HepG2 (cell line): ENCODE results near the gene ASXL1.

ENCODE experiments used
- CBFB ChIP-seq: sonication (generic); formaldehyde crosslinking; IDR thresholded peaks from 2 replicates; pipeline ENCODE4 v1.4.0; 2020; ENCODE audit warnings: missing genetic modification reagents
- CREB1 ChIP-seq, 2 experiments: fragments of 450-650 bp in 1 of 2; IDR thresholded peaks; 2 replicates each; pipeline ENCODE4 v1.6.1; 2016 to 2017; ENCODE audit warnings: control low read depth in 1 of 2, mild to moderate bottlenecking in 1 of 2, missing compliant biosample characterization in 1 of 2, missing genetic modification characterization in 1 of 2
- EZH2 ChIP-seq: conservative IDR thresholded peaks from 2 replicates; pipeline ENCODE4 v1.6.1; 2012; ENCODE audit warnings: mild to moderate bottlenecking, low read depth, low read length, moderate library complexity
- IRF2 ChIP-seq: IDR thresholded peaks from 2 replicates; pipeline ENCODE4 v1.6.1; 2018; ENCODE audit warnings: missing genetic modification reagents, missing compliant biosample characterization
- KLF6 ChIP-seq: IDR thresholded peaks from 2 replicates; pipeline ENCODE4 v1.8.0; 2016; ENCODE audit warnings: missing biosample characterization, missing genetic modification reagents
- MZF1 ChIP-seq: sonication (generic); formaldehyde crosslinking; IDR thresholded peaks from 2 replicates; pipeline ENCODE4 v1.8.1; 2023; ENCODE audit warnings: mild to moderate bottlenecking, missing genetic modification reagents, borderline replicate concordance
- POLR2A ChIP-seq, 2 experiments: IDR thresholded peaks; 2 replicates each; pipeline ENCODE4 v1.6.1; 2011; ENCODE audit warnings: low read depth in 2 of 2, low read length in 2 of 2, mild to moderate bottlenecking in 1 of 2, moderate library complexity in 1 of 2; ENCODE audit not compliant: insufficient read depth in 1 of 2
- SNRNP70 ChIP-seq: fragments of 200-400 bp; formaldehyde crosslinking; IDR thresholded peaks from 2 replicates; pipeline ENCODE4 v1.6.1; 2017; ENCODE audit warnings: mild to moderate bottlenecking, low read depth, low read length, moderate library complexity
- SP1 ChIP-seq, 2 experiments: fragments of 450-650 bp in 1 of 2; sonication (generic) in 1 of 2; formaldehyde crosslinking in 1 of 2; IDR thresholded peaks; 2 replicates each; pipeline versions ENCODE4 v1.4.0 to v1.6.1; 2016 to 2020; ENCODE audit warnings: missing genetic modification reagents in 1 of 2
- TF ChIP-seq, protein P1 (sequence below): sonication (generic); formaldehyde crosslinking; IDR thresholded peaks from 2 replicates; pipeline ENCODE4 v1.5.0; 2020; ENCODE audit warnings: mild to moderate bottlenecking, missing genetic modification reagents, moderate library complexity
- TF ChIP-seq, protein P2 (sequence below): sonication (generic); formaldehyde crosslinking; IDR thresholded peaks from 2 replicates; pipeline ENCODE4 v1.5.0; 2020; ENCODE audit warnings: missing genetic modification reagents

DNA sequence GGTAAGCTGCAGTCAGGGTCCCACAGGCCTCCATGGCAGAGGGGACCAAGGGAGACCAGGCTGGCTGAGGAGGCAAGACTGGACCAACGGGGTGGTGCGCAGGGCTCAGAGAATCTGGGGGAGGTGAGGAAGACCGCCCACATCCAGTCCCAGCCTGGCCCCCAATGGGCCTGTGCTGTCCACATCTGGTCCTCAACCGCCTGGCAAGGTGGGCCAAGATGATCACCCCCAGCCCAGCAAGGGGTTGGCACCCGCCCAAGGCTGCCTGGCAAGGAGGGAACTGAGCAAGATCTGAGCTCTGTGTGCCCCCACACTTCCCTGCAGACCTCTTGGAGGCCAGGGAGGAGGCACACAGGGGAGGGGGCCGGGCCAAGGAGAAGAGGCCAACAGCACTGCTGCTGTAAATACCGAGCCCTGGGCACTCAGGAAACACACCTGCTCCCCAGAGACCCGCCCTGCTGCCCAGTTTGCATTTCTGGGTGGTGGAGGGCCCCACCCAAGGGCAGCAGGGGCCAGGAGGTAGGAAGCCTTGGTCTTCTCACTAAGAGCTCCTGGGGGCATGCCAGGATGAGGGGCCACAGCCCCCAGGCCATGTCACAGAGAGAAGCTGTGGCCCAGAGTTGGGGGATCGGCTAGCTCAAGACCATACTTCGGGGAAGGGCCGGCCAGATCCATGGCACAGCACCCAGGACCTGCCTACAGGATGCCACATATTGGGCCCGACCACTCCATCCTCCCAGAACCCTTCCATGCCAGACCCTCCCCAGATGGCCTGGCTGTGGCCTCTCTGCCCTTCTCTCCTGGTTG is 109.6 kb downstream of the ASXL1 start:
- TF ChIP-seq EZH2 (no peak), CBFB (CRISPR knock-in tag) (no peak), POLR2A (IDR thresholded peaks at IDR 0.05; ENCODE audit: insufficient read depth in 1 of 2, low read depth in 2 of 2, low read length in 2 of 2) (0 out of 4 replicates have a peak, but pooled peaks of 1 of the 2 experiments have one; percentile 31), IRF2 (no peak), SNRNP70 (no peak), SP1 (IDR thresholded peaks at IDR 0.05) (no peak), SP1 (CRISPR knock-in tag; IDR thresholded peaks at IDR 0.05) (no peak), KLF6 (CRISPR knock-in tag) (no peak), CREB1 (IDR thresholded peaks at IDR 0.05) (no peak), CREB1 (CRISPR knock-in tag; IDR thresholded peaks at IDR 0.05) (no peak), MZF1 (CRISPR knock-in tag) (no peak)
- TF ChIP-seq, protein P1, sequence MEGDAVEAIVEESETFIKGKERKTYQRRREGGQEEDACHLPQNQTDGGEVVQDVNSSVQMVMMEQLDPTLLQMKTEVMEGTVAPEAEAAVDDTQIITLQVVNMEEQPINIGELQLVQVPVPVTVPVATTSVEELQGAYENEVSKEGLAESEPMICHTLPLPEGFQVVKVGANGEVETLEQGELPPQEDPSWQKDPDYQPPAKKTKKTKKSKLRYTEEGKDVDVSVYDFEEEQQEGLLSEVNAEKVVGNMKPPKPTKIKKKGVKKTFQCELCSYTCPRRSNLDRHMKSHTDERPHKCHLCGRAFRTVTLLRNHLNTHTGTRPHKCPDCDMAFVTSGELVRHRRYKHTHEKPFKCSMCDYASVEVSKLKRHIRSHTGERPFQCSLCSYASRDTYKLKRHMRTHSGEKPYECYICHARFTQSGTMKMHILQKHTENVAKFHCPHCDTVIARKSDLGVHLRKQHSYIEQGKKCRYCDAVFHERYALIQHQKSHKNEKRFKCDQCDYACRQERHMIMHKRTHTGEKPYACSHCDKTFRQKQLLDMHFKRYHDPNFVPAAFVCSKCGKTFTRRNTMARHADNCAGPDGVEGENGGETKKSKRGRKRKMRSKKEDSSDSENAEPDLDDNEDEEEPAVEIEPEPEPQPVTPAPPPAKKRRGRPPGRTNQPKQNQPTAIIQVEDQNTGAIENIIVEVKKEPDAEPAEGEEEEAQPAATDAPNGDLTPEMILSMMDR (CRISPR knock-in tag): no peak
- TF ChIP-seq, protein P2, sequence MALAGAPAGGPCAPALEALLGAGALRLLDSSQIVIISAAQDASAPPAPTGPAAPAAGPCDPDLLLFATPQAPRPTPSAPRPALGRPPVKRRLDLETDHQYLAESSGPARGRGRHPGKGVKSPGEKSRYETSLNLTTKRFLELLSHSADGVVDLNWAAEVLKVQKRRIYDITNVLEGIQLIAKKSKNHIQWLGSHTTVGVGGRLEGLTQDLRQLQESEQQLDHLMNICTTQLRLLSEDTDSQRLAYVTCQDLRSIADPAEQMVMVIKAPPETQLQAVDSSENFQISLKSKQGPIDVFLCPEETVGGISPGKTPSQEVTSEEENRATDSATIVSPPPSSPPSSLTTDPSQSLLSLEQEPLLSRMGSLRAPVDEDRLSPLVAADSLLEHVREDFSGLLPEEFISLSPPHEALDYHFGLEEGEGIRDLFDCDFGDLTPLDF (CRISPR knock-in tag): no peak
